Stimulated activated naive CD8-positive, alpha-beta T cell treated with anti-CD3 and anti-CD28 coated beads, Interleukin-15, Interleukin-2, amounts not matched to agents 100 ng/mL and 50 ng/mL, for 24 hours (primary cell): ENCODE data around the gene OTUB1.

Experiments used
- H3K27ac Mint-ChIP-seq: one replicate; pipeline ENCODE4 v1.8.0; 2021; ENCODE audit warnings: mild to moderate bottlenecking, mixed read lengths
- H3K27me3 Mint-ChIP-seq: one replicate; pipeline ENCODE4 v1.8.0; 2021; ENCODE audit warnings: mixed read lengths
- H3K36me3 Mint-ChIP-seq: one replicate; pipeline ENCODE4 v1.8.0; 2021; ENCODE audit warnings: low read depth, mixed read lengths
- H3K4me1 Mint-ChIP-seq: one replicate; pipeline ENCODE4 v1.8.0; 2021; ENCODE audit warnings: low read depth, mixed read lengths
- H3K4me3 Mint-ChIP-seq: one replicate; pipeline ENCODE4 v1.8.0; 2021; ENCODE audit warnings: mild to moderate bottlenecking, mixed read lengths
- H3K9me3 Mint-ChIP-seq: one replicate; pipeline ENCODE4 v1.8.0; 2021; ENCODE audit warnings: mixed read lengths

The OTUB1 gene

DNA sequence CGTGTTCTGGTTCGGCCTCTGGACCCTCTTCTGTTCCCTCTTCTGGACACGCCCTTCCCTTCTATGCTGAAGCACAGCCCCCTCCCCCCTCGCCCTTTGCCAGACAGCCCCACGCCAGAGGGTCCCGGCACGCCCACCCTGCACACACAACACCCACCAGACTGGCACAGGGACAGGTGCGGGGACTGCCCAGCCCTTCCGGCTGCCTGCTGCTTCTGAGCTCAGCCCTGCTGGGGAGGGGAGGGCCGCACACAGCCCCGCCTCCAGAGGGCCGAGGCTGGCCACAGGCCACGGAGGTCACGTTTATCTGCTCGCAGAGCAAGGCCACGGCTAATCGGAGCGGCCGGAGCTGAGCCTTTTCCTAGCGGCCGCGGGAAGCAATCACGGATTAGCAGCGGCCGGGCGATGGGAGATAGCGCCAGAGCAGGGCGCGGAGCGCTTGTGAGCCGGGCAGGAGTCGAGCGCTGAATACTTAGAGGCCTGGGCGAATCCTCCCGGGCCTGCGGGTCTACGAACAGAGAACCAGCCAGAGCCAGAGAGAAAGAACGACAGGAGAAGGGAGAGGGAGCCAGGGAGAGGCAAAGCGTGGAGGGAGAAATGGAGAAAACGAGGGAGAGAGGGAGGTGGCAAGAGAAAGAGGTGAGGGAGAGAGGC is 21.5 kb downstream of the OTUB1 start:
- Mint-ChIP-seq H3K27ac (no peak overlapping the region), H3K9me3 (no peaks in the 10 kb centered on the region), H3K36me3 (peaks cover 5% of the 10 kb centered on the region), H3K4me3 (peak overlapping the region; percentile 49), H3K27me3 (peaks cover 26% of the 10 kb centered on the region), H3K4me1 (peaks cover 6% of the 10 kb centered on the region)

DNA sequence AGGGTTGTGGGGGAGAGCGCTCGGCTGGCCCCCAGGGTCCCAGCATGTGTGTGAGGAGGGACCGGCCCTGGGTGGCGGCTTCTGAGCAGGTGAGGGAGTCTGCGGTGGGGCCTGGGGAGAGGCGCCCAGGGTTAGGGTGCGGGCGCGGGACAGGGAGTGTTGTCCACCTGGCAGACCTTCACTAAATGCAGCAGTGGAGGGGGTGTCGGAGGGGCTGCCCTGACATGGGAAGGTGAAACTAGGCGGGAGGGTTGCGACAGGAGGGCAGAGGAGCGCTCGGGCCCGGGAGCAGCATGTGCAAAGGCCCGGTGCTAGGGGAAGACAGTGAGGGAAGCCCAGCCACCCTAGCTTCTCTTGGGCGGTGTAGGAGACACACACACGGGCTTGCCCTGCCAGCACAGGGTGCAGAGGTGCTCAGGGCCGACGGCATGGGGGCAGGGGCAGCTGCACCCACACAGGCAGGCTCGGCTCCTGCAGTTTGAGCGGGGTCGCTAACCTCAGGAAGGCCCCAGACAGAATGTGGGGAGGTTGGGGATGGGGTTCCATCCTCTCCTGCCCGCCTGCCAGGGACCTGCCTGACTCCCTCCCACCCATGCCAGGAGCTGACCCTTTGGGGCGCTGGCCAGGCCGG is 22.2 kb downstream of the OTUB1 start:
- Mint-ChIP-seq H3K27me3 (peaks cover 26% of the 10 kb centered on the region), H3K36me3 (peaks cover 5% of the 10 kb centered on the region), H3K4me3 (no peak overlapping the region), H3K4me1 (peaks cover 6% of the 10 kb centered on the region), H3K27ac (no peak overlapping the region), H3K9me3 (no peaks in the 10 kb centered on the region)

DNA sequence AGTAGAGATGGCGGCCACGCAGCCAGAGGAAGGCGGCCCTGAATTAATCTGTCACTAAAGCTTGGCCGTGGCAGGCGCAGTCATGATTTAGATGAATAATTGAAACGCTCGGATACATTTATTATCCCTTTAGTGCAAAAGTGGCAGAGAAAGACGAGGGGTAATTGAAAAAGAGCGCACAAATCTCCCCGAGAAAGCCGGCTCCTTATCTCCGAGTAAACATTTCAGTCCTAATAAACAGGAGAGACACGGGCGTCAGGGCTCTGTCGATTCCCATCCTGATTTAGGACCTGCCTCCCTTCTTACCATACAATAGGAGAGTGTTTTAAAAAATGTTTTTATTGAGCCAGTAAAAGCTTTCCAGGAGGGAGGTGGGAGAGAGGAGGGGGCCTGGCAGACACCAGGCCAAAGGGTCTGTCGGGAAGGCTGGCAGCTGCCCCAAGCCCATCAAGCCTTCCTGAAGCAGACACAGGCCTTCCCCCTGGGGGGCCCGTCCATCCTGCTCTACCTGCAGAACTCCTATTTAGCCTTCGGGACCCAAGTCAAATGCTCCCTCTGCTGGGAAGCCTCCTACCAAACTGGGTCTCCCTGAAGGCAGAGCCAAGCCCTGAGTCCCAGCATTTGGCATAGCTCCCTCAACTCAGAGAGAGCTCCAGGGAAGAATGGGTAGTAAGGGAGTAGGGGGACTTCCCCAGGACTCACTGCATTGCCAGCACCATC is 22.8 kb downstream of the OTUB1 start:
- Mint-ChIP-seq H3K4me3 (no peak overlapping the region), H3K27me3 (peaks cover 26% of the 10 kb centered on the region), H3K36me3 (peaks cover 5% of the 10 kb centered on the region), H3K4me1 (peaks cover 6% of the 10 kb centered on the region), H3K27ac (no peak overlapping the region), H3K9me3 (no peaks in the 10 kb centered on the region)

- Mint-ChIP-seq H3K27ac (no peak overlapping the region), H3K27me3 (peaks cover 26% of the 10 kb centered on the region), H3K4me3 (no peak overlapping the region), H3K36me3 (peaks cover 5% of the 10 kb centered on the region), H3K4me1 (peaks cover 6% of the 10 kb centered on the region), H3K9me3 (no peaks in the 10 kb centered on the region)
These were observed 23.5 kb downstream of the OTUB1 start for GRCh38 chr11:64009710-64010109.

- Mint-ChIP-seq H3K27ac (no peak overlapping the region), H3K4me1 (peaks cover 6% of the 10 kb centered on the region), H3K9me3 (no peaks in the 10 kb centered on the region), H3K36me3 (peaks cover 5% of the 10 kb centered on the region), H3K4me3 (no peak overlapping the region), H3K27me3 (peaks cover 26% of the 10 kb centered on the region)
These were observed 24.5 kb downstream of the OTUB1 start for GRCh38 chr11:64010783-64011182.

DNA sequence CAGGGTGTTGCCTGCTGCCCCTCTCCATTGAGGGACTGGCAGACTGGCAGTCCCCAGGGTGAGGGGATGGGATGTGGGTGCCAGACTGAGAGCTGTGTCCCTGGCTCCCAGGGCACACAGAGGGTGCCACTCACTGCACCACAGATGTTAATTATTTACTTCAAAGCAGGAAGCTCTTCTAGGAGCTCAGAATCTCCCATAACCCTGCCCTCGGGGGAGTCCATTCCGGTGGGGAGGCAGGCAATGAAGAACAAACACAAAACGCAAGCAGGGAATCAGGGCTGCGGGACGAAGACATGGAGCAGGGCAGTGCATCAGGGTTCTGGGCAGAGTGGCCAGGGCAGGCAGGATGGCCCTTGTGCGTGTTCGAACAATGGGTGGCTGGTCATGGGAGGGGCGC is 25.1 kb downstream of the OTUB1 start:
- Mint-ChIP-seq H3K4me1 (peaks cover 6% of the 10 kb centered on the region), H3K27me3 (peaks cover 23% of the 10 kb centered on the region), H3K36me3 (peaks cover 5% of the 10 kb centered on the region), H3K27ac (no peak overlapping the region), H3K9me3 (no peaks in the 10 kb centered on the region), H3K4me3 (no peak overlapping the region)

GRCh38 chr11:64013141-64013896 is 27.1 kb downstream of the OTUB1 start:
- Mint-ChIP-seq H3K36me3 (peaks cover 5% of the 10 kb centered on the region), H3K27ac (no peak overlapping the region), H3K4me1 (no peaks in the 10 kb centered on the region), H3K9me3 (no peaks in the 10 kb centered on the region), H3K27me3 (peaks cover 6% of the 10 kb centered on the region), H3K4me3 (no peak overlapping the region)

GRCh38 chr11:64014356-64014755 is 28.1 kb downstream of the OTUB1 start:
- Mint-ChIP-seq H3K27ac (no peak overlapping the region), H3K4me3 (no peak overlapping the region), H3K9me3 (no peaks in the 10 kb centered on the region), H3K27me3 (no peaks in the 10 kb centered on the region), H3K36me3 (peaks cover 5% of the 10 kb centered on the region), H3K4me1 (no peaks in the 10 kb centered on the region)

DNA sequence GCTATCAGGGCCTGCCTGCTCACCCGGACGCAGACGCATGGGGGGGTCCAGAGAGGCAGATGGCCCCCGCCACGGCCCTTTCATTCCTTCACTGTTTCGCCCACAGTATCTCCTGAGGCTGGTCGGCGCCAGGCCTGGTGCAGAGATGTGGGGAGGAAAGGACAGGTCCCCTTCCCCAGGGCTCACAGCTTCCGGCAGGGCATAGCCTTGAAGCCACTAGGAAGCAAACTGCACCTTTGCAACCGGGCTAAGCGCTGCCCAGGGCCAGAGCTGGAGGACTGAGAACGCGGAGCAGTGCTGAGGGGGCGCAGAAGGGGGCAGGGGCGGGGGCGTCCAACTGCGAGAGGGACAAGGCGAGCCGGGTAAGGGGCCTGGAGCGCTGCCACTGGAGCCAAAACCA is 29.3 kb downstream of the OTUB1 start:
- Mint-ChIP-seq H3K9me3 (no peaks in the 10 kb centered on the region), H3K36me3 (peaks cover 5% of the 10 kb centered on the region), H3K27ac (no peak overlapping the region), H3K4me1 (no peaks in the 10 kb centered on the region), H3K27me3 (no peaks in the 10 kb centered on the region), H3K4me3 (no peak overlapping the region)

GRCh38 chr11:64015935-64016845 is 30.0 kb downstream of the OTUB1 start:
- Mint-ChIP-seq H3K36me3 (peaks cover 4% of the 10 kb centered on the region), H3K9me3 (no peaks in the 10 kb centered on the region), H3K4me1 (no peaks in the 10 kb centered on the region), H3K27me3 (no peaks in the 10 kb centered on the region), H3K4me3 (no peak overlapping the region), H3K27ac (no peak overlapping the region)

- no peaks in the 10 kb centered on the region for H3K9me3 Mint-ChIP-seq
- no peaks in the 10 kb centered on the region for H3K36me3 Mint-ChIP-seq
- no peak overlapping the region for H3K4me3 Mint-ChIP-seq
- H3K27me3 Mint-ChIP-seq = no peaks in the 10 kb centered on the region
- H3K4me1 Mint-ChIP-seq = no peaks in the 10 kb centered on the region
- no peak overlapping the region for H3K27ac Mint-ChIP-seq
These were observed 31.6 kb downstream of the OTUB1 start for GRCh38 chr11:64017945-64018224.

GRCh38 chr11:64018310-64018709 is 32.1 kb downstream of the OTUB1 start:
- no peak overlapping the region for H3K4me3 Mint-ChIP-seq
- no peaks in the 10 kb centered on the region for H3K36me3 Mint-ChIP-seq
- no peaks in the 10 kb centered on the region for H3K9me3 Mint-ChIP-seq
- no peak overlapping the region for H3K27ac Mint-ChIP-seq
- no peaks in the 10 kb centered on the region for H3K4me1 Mint-ChIP-seq
- H3K27me3 Mint-ChIP-seq = no peaks in the 10 kb centered on the region

DNA sequence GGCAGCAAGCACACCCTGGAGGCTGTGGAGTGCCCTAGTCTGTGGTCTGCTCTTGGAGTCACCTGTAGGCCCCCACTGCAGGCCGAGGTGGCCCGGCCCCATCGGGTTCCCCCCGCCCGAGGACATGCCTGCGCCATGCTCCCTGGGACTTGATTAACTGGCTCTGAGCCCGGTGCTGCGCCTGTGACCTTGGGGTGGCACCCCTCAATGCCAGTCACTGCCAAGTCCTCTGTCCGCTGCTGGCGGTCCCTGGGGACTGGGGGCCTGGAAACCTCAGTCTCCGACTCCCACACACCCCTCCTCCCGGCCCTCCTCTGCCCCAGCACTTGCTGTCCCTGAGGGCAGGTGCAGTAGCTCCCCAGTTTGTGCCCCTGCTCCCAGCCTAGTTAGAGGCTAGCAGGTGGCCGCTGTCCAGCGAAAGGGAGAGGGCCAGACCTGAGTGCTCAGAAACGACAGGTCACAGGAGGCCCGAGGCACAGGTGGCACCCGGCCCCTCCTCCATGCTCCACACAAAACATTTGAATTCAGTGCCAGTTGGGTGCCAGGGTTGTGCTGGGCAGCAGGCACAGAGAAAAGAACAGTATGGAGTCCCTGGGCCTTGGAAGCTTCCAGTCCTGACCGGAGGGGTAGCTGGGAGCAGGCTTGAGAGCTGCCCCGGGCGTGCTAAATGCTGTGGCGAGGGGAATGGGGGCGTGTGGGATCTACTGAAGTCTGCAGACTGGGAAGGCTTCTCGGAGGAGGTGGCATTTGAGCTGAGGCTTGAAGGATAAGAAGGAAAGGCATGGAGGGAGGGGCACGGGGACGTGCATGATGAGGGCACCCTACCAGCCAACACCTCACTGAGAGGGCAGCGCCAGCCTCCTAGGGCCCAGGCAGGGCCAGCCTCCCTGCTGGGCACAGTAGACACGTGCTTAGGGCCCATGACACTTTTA is 33.1 kb downstream of the OTUB1 start:
- Mint-ChIP-seq H3K27ac (no peak overlapping the region), H3K27me3 (no peaks in the 10 kb centered on the region), H3K9me3 (no peaks in the 10 kb centered on the region), H3K4me1 (no peaks in the 10 kb centered on the region), H3K36me3 (no peaks in the 10 kb centered on the region), H3K4me3 (no peak overlapping the region)
